Activated CD8-positive, alpha-beta T cell treated with anti-CD3 and anti-CD28 coated beads for 36 hours (primary cell): ENCODE data around the gene NET1. TPM values are rescaled to one million over a fixed set of nuclear protein-coding genes. Genes with fewer than 3 reads are reported as not detected.

ENCODE experiments used
- ATAC-seq: fragments of 200-7000 bp; cut with Tn5 transposase; one replicate; pipeline ENCODE4 v1.10.0; 2021; ENCODE audit warnings: mild to moderate bottlenecking, moderate library complexity
- CTCF ChIA-PET: fragments of 350-600 bp; sonication (Branson Sonifier 250); formaldehyde crosslinking; loops from one replicate; lab custom pipeline; 2021; ENCODE audit warnings: antibody characterized with exemption; lab: Charles Lee
- POLR2A ChIA-PET: fragments of 350-600 bp; sonication (Branson Sonifier 250); formaldehyde crosslinking; loops from one replicate; lab custom pipeline; 2021; ENCODE audit warnings: antibody characterized with exemption; lab: Charles Lee
- DNase-seq: peaks from one replicate; pipeline ENCODE4 v3.0.0-alpha.2; 2020
- H3K27ac Mint-ChIP-seq: one replicate; pipeline ENCODE4 v1.8.0; 2021; ENCODE audit warnings: mild to moderate bottlenecking, mixed read lengths
- H3K27me3 Mint-ChIP-seq: one replicate; pipeline ENCODE4 v1.8.0; 2021; ENCODE audit warnings: mixed read lengths
- H3K36me3 Mint-ChIP-seq: one replicate; pipeline ENCODE4 v1.8.0; 2021; ENCODE audit warnings: low read depth, mixed read lengths
- H3K4me1 Mint-ChIP-seq: one replicate; pipeline ENCODE4 v1.8.0; 2021; ENCODE audit warnings: low read depth, mixed read lengths
- H3K4me3 Mint-ChIP-seq: one replicate; pipeline ENCODE4 v1.8.0; 2021; ENCODE audit warnings: mild to moderate bottlenecking, moderate library complexity, mixed read lengths
- H3K9me3 Mint-ChIP-seq: one replicate; pipeline ENCODE4 v1.8.0; 2021; ENCODE audit warnings: mixed read lengths
- intact Hi-C: fragments of 100-400 bp; cut with micrococcal nuclease; formaldehyde crosslinking; loops from one replicate; pipeline ENCODE4 v1.10.0; 2022
- total RNA-seq, 2 experiments: library from RNA; stranded (reverse); gene quantifications; one replicate each; pipeline ENCODE4 v1.2.3, GENCODE V29; 2021
- TF ChIP-seq, protein P1 (sequence below): fragments of 200-600 bp; IDR thresholded peaks from one replicate; pipeline ENCODE4 v1.8.0; 2022; ENCODE audit warnings: antibody characterized with exemption, mild to moderate bottlenecking

NET1 gene
- total RNA-seq, 2 experiments from 2014 or later, result 20.5 to 21.6 TPM

DNA sequence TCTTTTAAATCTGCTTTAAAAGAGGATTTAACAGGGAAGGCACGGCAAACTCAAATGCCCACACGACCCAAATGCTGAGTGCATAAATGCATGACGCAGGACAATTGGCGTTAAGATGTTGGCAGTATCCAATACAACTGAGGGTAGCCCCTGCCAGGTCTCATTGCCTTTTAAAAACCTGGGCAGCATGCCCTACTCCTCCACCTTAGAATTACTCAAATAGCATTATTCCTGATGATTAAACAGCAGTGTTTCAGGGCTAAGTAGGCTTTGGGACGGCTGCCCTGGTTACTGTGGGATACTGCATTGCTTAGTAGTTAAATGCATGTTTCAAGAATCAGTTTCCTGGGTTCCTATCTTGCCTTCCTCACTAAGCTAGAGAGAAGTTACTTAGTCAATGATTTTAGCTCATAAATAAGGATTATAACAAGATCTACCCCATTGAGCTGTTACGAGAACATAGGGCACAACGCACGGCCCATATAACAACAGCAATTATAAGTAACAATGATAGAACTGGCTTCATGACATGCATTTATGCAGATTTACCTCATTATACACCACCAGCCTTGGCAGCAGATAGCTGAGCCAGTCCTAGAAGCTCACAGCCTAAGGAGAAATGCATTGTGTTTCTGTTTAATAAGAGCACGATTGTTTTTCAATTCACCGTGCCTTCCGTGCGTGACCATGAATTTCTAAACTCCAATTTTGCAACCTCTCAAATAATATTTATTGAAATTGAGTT, 15.6 kb upstream of the NET1 start:
- intact Hi-C loops, result no loop called here
- CTCF ChIA-PET, result interaction anchor here (0.7 to 1.8 kb wide), 3 partner anchors 13 to 582 kb away, joined by 3 to 4 read pairs (median 3); no protein-coding TSS in a partner anchor
- Mint-ChIP-seq H3K4me1 (no peaks in the 10 kb centered on the region), H3K27ac (no peak overlapping the region), H3K4me3 (no peak overlapping the region), H3K9me3 (peaks cover 3% of the 10 kb centered on the region), H3K27me3 (peaks cover 12% of the 10 kb centered on the region), H3K36me3 (no peaks in the 10 kb centered on the region)
- no peak for DNase-seq
- ATAC-seq, result no peak
- POLR2A ChIA-PET, result no interaction called here
- TF ChIP-seq, protein P1, sequence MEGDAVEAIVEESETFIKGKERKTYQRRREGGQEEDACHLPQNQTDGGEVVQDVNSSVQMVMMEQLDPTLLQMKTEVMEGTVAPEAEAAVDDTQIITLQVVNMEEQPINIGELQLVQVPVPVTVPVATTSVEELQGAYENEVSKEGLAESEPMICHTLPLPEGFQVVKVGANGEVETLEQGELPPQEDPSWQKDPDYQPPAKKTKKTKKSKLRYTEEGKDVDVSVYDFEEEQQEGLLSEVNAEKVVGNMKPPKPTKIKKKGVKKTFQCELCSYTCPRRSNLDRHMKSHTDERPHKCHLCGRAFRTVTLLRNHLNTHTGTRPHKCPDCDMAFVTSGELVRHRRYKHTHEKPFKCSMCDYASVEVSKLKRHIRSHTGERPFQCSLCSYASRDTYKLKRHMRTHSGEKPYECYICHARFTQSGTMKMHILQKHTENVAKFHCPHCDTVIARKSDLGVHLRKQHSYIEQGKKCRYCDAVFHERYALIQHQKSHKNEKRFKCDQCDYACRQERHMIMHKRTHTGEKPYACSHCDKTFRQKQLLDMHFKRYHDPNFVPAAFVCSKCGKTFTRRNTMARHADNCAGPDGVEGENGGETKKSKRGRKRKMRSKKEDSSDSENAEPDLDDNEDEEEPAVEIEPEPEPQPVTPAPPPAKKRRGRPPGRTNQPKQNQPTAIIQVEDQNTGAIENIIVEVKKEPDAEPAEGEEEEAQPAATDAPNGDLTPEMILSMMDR, result no peak

DNA sequence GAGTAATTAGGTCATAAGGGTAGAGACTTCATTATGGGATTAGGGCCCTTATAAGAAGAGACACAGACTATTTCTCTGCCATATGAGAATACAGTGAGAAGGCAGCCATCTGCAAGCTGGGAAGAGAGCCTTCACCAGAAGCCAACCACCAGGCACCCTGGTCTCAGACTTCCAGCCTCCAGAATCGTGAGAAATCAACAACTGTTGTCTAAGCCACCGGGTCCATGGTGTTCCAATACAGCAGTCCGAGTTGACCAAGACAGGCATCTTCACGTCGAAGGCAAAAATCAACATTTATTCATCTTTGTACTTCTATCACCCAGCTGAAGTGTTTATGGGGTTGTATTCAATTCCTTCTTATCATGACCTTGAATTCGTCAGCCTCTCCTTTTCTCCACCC, 13.0 kb upstream of the NET1 start:
- Mint-ChIP-seq H3K4me3 (no peak overlapping the region), H3K27ac (no peak overlapping the region), H3K27me3 (peaks cover 12% of the 10 kb centered on the region), H3K36me3 (no peaks in the 10 kb centered on the region), H3K4me1 (no peaks in the 10 kb centered on the region), H3K9me3 (no peaks in the 10 kb centered on the region)
- intact Hi-C loops, result no loop called here
- TF ChIP-seq, protein P1, result no peak
- CTCF ChIA-PET, result interaction anchor here (0.8 to 1.5 kb wide), 4 partner anchors 16 to 550 kb away, joined by 3 read pairs; no protein-coding TSS in a partner anchor
- POLR2A ChIA-PET, result no interaction called here
- DNase-seq, result no peak
- no peak for ATAC-seq

DNA sequence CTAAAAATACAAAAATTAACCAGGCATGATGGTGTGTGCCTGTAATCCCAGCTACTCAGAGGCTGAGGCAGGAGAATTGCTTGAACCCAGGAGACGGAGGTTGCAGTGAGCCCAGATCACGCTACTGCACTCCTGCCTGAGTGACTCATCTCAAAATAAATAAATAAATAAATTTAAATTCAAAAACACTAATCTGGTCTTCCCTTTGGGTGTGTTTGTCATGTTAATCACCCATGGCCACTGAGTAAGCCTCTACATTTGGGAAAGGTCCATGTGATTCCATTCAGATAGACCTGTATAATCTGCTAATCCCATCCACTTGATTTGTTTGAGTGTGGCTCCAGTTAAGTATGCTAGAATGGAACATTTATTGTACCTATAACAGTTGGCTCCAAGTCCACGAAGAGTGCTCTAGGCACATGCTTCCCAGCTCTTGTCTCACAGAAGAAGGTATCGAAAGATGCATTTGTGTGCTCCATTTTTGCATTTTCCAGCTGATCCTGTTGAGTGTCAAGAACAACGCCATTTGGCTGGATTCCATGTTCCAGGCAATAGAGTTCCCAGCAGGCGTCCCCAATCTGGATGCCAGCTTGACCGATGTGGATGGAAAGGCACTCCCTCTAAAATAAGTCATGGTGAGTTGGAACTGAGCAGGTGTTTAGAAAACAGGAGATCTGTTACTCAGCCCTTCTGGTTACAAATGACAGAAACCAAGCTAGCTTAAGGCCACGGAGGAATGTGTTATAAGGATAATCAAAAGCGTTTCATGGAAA, 11.7 kb upstream of the NET1 start:
- DNase-seq (no peak), ATAC-seq (no peak)
- CTCF ChIA-PET, result interaction anchor here (0.7 to 1.5 kb wide), 3 partner anchors 40 to 551 kb away, joined by 3 read pairs; no protein-coding TSS in a partner anchor
- no peak overlapping the region for H3K4me3 Mint-ChIP-seq
- POLR2A ChIA-PET, result no interaction called here
- TF ChIP-seq, protein P1, result no peak
- H3K27me3 Mint-ChIP-seq, result peaks cover 12% of the 10 kb centered on the region
- H3K9me3 Mint-ChIP-seq, result no peaks in the 10 kb centered on the region
- no peaks in the 10 kb centered on the region for H3K4me1 Mint-ChIP-seq
- no peaks in the 10 kb centered on the region for H3K36me3 Mint-ChIP-seq
- no peak overlapping the region for H3K27ac Mint-ChIP-seq
- intact Hi-C loops, result no loop called here

DNA sequence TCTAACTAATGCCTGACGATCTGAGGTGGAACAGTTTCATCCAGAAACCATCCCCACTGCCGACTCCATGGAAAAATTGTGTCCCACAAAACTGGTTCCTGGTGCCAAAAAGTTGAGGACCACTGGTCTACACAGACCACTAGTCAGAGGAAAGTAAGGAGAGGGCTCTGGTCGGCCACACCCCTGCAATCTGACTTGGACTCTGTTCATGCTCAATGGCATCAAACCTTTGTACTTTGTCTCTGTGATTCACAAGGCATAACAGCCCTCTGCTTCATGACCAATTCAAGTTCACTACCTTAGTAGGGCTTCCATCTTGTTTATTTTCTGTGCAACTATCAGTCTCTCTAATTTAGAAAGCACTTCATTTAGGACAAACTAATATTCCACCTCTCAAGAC, 9.6 kb upstream of the NET1 start:
- ChIA-PET POLR2A (no interaction called here), CTCF (interaction anchor here (1.4 kb wide), 1 partner anchor 31 kb away, joined by 3 read pairs; no protein-coding TSS in a partner anchor)
- Mint-ChIP-seq H3K4me3 (no peak overlapping the region), H3K27me3 (peaks cover 10% of the 10 kb centered on the region), H3K36me3 (no peaks in the 10 kb centered on the region), H3K9me3 (no peaks in the 10 kb centered on the region), H3K4me1 (no peaks in the 10 kb centered on the region), H3K27ac (no peak overlapping the region)
- intact Hi-C loops, result no loop called here
- DNase-seq (no peak), ATAC-seq (no peak)
- TF ChIP-seq, protein P1, result no peak
